ENCODE data around the gene LTBP3. TPM values are rescaled to one million over a fixed set of nuclear protein-coding genes. Genes with fewer than 3 reads are reported as not detected.

The LTBP3 gene
- total RNA-seq, 4 donors from 2014 or later: 48.7 to 467 (median 140) TPM

GRCh38 chr11:65551572-65552387 is 6.4 kb downstream of the LTBP3 start:
- peak; percentile 40 to 82 (median 59) for TF ChIP-seq CTCF (IDR thresholded peaks at IDR 0.05)
- no peak for TF ChIP-seq EP300 (IDR thresholded peaks at IDR 0.05; ENCODE audit: low read depth)
- TF ChIP-seq POLR2A (IDR thresholded peaks at IDR 0.05): peak; percentile 58
- TF ChIP-seq POLR2AphosphoS5 (IDR thresholded peaks at IDR 0.05): peak; percentile 66 to 94 (median 90)
- peak overlapping the region; percentile 76 to 83 (median 80) for H3K27ac ChIP-seq
- no peaks in the 10 kb centered on the region for H3K27me3 ChIP-seq
- no peaks in the 10 kb centered on the region for H3K9me3 ChIP-seq
- H3K4me3 ChIP-seq: peak overlapping the region in 2 of 4 donors; percentile 5 to 13
- 43% methylated on average over 17 of the region's 17 CpGs; no CpG with 5 or more reads in 1 of the 2 donors for WGBS, 2 donors (ENCODE audit: low coverage in 1 of 2)
- peaks cover 7 to 55% (median 35%) of the 10 kb centered on the region in 4 donors for H3K4me1 ChIP-seq
- intact Hi-C loops (cut with DNase I; ENCODE audit: low total_unique reads) (no loop called here), in situ Hi-C loops (cut with MboI; ENCODE audit: low pct_ligation_motif_present in 1 of 4, low pct_unique_long_range_greater_than_20kb in 1 of 4, low sequenced_read_pairs in 3 of 4) (no loop called here)
- peak; percentile 90 for DNase-seq
- H3K36me3 ChIP-seq: no peaks in the 10 kb centered on the region

GRCh38 chr11:65549096-65549495 is 9.1 kb downstream of the LTBP3 start:
- H3K36me3 ChIP-seq: no peaks in the 10 kb centered on the region

GRCh38 chr11:65548395-65548794 is 9.8 kb downstream of the LTBP3 start:
- Histone ChIP-seq H3K4me3 (no peak overlapping the region), H3K36me3 (no peaks in the 10 kb centered on the region), H3K27me3 (no peaks in the 10 kb centered on the region), H3K9me3 (no peaks in the 10 kb centered on the region), H3K4me1 (peaks cover 0 to 33% (median 20%) of the 10 kb centered on the region in 4 donors), H3K27ac (no peak overlapping the region)
- 85 to 100% methylated on average over 1 to 3 of the region's 3 CpGs for WGBS, 2 donors (ENCODE audit: low coverage in 1 of 2)
- intact Hi-C loops (cut with DNase I; ENCODE audit: low total_unique reads) (no loop called here), in situ Hi-C loops (cut with MboI; ENCODE audit: low pct_ligation_motif_present in 1 of 4, low pct_unique_long_range_greater_than_20kb in 1 of 4, low sequenced_read_pairs in 3 of 4) (no loop called here)
- no peak for DNase-seq
- no peak for TF ChIP-seq POLR2A (IDR thresholded peaks at IDR 0.05)
- TF ChIP-seq POLR2AphosphoS5 (IDR thresholded peaks at IDR 0.05): no peak
- no peak for TF ChIP-seq CTCF (IDR thresholded peaks at IDR 0.05)
- TF ChIP-seq EP300 (IDR thresholded peaks at IDR 0.05; ENCODE audit: low read depth): no peak

More at GRCh38 chr11:65549096-65549495, 9.1 kb downstream of the LTBP3 start:
- no peak overlapping the region for H3K4me3 ChIP-seq
- H3K4me1 ChIP-seq: peaks cover 0 to 40% (median 24%) of the 10 kb centered on the region in 4 donors
- no peaks in the 10 kb centered on the region for H3K27me3 ChIP-seq
- no peaks in the 10 kb centered on the region for H3K9me3 ChIP-seq
- in situ Hi-C loops (cut with MboI; ENCODE audit: low pct_ligation_motif_present in 1 of 4, low pct_unique_long_range_greater_than_20kb in 1 of 4, low sequenced_read_pairs in 3 of 4): no loop called here
- 91 to 94% methylated on average over 2 to 3 of the region's 3 CpGs for WGBS, 2 donors (ENCODE audit: low coverage in 1 of 2)
- intact Hi-C loops (cut with DNase I; ENCODE audit: low total_unique reads): no loop called here
- no peak overlapping the region for H3K27ac ChIP-seq
- TF ChIP-seq POLR2A (IDR thresholded peaks at IDR 0.05) (no peak), POLR2AphosphoS5 (IDR thresholded peaks at IDR 0.05) (no peak), CTCF (IDR thresholded peaks at IDR 0.05) (no peak), EP300 (IDR thresholded peaks at IDR 0.05; ENCODE audit: low read depth) (no peak)
- no peak for DNase-seq

- Histone ChIP-seq H3K4me1 (peaks cover 0 to 30% (median 20%) of the 10 kb centered on the region in 4 donors), H3K36me3 (no peaks in the 10 kb centered on the region), H3K9me3 (no peaks in the 10 kb centered on the region), H3K27ac (peak overlapping the region in 1 of 4 donors; percentile 83), H3K27me3 (no peaks in the 10 kb centered on the region), H3K4me3 (no peak overlapping the region)
- no peak for DNase-seq
- in situ Hi-C loops (cut with MboI; ENCODE audit: low pct_ligation_motif_present in 1 of 4, low pct_unique_long_range_greater_than_20kb in 1 of 4, low sequenced_read_pairs in 3 of 4) (no loop called here), intact Hi-C loops (cut with DNase I; ENCODE audit: low total_unique reads) (no loop called here)
- WGBS, 2 donors (ENCODE audit: low coverage in 1 of 2): 78% methylated on average over 39 of the region's 52 CpGs; no CpG with 5 or more reads in 1 of the 2 donors
- TF ChIP-seq POLR2AphosphoS5 (IDR thresholded peaks at IDR 0.05) (no peak), CTCF (IDR thresholded peaks at IDR 0.05) (no peak), POLR2A (IDR thresholded peaks at IDR 0.05) (no peak), EP300 (IDR thresholded peaks at IDR 0.05; ENCODE audit: low read depth) (no peak)
Measured at GRCh38 chr11:65547446-65548125, 10.6 kb downstream of the LTBP3 start.

Measured in transverse colon (tissue), 4 donors.